GM18870 (cell line): Measurements from ENCODE around the gene JOSD2.

Source experiments
- ATAC-seq: cut with Tn5 transposase; IDR thresholded peaks from one replicate; pipeline ENCODE4 v1.9.1; 2021; ENCODE audit warnings: moderate library complexity; ENCODE audit not compliant: unreplicated experiment

Gene JOSD2

GRCh38 chr19:50514346-50515167, 3.6 kb upstream of the JOSD2 start:
- ATAC-seq: no peak

GRCh38 chr19:50513746-50514345, 2.9 kb upstream of the JOSD2 start, which contains the start of gene ASPDH:
TSS of gene ASPDH (minus strand) at chr19:50513913. CDS start at chr19:50513823, 90 bp downstream.
- no peak for ATAC-seq

- ATAC-seq: no peak
Observed at GRCh38 chr19:50512999-50513745, 2.2 kb upstream of the JOSD2 start.

- no peak for ATAC-seq
Observed at GRCh38 chr19:50512112-50512998, 1.4 kb upstream of the JOSD2 start.

DNA sequence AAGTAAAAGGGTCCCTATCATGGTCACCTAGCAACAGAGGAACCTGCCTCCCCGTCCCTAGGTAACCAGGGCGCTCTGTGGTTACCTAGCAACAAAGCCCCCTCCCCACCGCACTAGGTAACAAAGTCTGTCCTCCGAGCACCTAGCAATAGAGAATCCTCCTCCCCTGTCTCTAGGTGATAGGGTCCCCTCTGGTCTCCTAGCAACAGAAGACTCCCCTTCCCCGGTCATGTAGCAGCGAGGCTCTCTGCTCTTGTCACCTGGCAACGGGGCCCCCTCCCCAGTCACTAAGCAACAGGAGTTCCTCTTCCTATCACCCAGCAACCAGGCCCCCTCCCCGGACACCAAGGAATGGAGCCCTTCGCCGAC, 307 bp downstream of the JOSD2 start:
- no peak for ATAC-seq

DNA sequence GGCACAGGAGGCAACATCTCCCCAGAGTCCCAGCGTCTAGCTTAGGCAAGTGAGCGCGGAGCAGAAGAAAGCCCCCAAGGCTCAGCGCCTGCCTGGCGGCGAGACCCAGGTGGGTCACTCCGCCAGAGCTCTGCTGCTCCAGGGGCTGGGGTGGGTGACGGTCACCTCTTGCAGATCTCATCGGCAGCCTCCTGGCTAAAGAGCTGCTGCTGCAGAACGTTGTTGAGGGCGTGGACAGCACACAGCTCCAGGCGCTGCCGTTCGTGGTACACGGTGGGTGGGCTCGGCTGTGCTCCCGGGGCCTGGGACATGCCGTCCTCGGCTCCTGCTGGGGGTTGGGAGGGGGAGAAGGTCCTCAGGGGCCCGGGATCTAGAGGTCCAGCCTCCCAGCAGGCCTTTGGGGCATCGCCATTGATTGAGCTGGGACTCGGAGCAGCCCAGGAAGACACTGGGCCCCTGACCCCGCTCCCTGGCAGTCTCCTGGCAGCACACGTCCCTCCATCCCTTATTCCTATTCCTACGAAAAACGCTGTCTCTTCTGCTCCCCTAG, 795 bp downstream of the JOSD2 start:
- no peak for ATAC-seq

GRCh38 chr19:50509366-50509765, 1.6 kb downstream of the JOSD2 start:
- no peak for ATAC-seq

GRCh38 chr19:50508843-50509190, 2.2 kb downstream of the JOSD2 start:
- ATAC-seq: no peak

DNA sequence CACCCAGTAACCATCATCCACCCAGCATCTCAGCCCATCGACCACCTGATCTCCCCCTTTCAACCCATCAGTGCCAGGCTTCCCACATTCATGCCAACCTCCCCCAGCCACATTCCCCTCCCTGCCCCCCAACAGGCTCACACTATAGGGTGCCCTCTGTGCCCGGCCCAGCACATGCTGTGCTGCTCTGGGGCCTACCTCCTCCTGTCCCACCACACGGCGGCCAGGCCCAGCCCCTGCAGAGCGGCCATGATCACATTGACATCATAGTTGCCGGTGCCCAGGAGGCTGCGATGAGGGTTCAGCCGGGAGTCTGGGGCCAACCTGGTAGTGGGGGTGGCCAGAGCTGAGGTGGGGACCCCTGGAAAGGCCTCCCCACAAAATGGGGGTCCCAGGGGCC, 3.6 kb downstream of the JOSD2 start:
- ATAC-seq: no peak

- ATAC-seq: no peak
Observed at GRCh38 chr19:50506700-50507099, 4.3 kb downstream of the JOSD2 start.

GRCh38 chr19:50505856-50506611, 5.0 kb downstream of the JOSD2 start:
- no peak for ATAC-seq

- ATAC-seq: no peak
Observed at GRCh38 chr19:50501568-50502475, 9.2 kb downstream of the JOSD2 start.

GRCh38 chr19:50501186-50501567, 9.8 kb downstream of the JOSD2 start:
- ATAC-seq: no peak

DNA sequence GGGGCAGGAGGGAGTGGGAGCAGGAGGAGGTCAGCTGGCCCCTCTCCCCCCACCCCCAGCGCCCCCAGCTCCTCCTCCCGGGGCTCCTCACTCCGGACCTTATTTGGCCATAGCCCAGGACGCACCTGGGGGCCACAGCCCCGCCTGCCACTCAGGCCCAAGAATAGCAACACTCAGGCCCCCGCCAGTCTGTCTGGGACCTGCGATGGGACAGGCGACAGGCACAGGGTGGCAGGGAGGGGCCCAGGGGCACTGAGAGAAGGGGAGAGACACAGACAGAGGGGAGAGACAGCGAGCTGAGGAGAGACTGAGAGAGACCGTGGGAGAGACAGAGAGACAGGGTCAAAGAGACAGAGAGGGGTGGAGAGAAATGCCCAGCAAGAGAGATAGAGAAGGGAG, 10.2 kb downstream of the JOSD2 start:
- no peak for ATAC-seq

DNA sequence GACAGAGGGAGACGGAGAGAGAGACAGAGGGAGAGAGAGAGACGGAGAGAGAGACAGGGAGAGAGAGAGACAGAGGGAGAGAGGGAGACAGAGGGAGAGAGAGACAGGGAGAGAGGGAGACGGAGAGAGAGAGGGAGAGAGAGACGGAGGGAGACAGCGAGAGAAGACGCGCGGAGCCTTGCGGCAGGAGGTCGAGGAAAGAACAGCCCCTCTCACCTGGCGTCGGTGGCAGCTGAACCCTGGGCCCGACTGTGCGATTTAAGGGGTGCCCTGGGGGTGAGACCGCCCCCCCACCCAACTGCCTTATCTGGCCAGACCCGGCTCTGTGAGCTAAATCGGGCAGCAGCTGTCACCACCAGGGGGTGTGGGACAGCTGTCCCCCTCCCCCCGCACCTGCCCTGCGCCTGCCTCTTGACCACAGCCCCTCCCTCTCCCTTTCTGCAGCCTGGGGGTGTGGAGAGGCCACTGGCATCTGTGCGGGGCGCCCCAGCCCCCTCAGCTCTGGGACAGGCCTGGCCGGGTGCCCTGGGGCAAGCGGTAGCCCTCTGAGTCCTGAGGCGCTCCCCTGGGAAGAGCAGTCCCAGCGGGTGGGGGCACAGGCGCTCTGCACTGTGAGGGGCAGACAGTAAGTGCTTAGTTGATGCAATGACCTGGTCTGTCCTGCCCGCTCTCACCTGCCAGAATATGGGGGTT, 10.8 kb downstream of the JOSD2 start:
- ATAC-seq: no peak

GRCh38 chr19:50498219-50499056, 12.6 kb downstream of the JOSD2 start:
- ATAC-seq: no peak

DNA sequence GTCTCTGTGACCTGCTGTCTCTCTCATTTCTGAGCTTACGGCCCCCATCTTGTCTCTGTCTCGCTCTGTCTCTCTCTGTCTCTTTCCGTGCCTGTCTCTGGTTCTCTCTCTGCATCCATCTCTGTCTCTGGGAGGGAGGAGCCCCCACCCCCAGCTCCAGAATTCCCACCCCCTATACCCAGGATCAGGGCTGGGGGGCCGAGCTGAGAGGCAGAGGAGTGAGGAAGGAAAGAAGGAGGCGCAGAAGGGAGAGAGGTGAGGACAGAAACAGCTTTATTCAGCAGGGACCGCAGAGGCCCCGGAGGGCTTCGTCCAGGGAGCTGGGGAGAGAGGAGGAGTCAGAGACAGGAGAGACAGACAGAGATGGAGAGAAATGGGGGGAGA, 14.0 kb downstream of the JOSD2 start:
- no peak for ATAC-seq
